PFSK-1 (cell line): Measurements from ENCODE around the gene RAB6A.

ENCODE experiments used
- POLR2AphosphoS5 ChIP-seq: IDR thresholded peaks from 2 replicates; pipeline ENCODE4 v1.6.1; 2012; ENCODE audit warnings: low read depth, mild to moderate bottlenecking, control low read depth, low read length, moderate library complexity
- TAF1 ChIP-seq: IDR thresholded peaks from 2 replicates; pipeline ENCODE4 v1.6.1; 2012; ENCODE audit warnings: low read length, control low read depth, borderline replicate concordance; ENCODE audit not compliant: insufficient read depth

DNA sequence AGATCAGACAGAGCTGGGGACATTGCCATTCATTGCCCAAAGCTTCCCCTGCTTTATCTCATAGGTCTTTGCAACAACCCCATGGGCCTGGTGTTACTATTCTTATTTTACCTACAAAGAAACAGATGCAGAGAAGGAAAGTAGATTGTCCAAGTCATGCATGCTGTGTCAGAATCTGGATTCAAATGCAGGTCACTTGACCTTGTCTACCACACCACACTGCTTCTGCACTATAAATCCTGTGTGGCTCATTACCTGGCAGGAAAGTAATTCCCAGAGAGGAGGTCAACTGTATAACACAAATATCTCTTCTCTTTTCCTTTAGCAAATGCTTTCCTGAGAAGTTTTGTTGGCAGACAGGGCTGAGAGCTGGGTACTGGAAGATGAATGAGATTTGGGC is 96.0 kb downstream of the RAB6A start:
- no peak for TF ChIP-seq TAF1
- TF ChIP-seq POLR2AphosphoS5 = no peak
